Spinal cord (tissue), 10 donors: Measurements from ENCODE around the gene NLRP6. TPM values are rescaled to one million over a fixed set of nuclear protein-coding genes. Genes with fewer than 3 reads are reported as not detected.
"Not testable (repeated sequence)": the region's sequence is repeated elsewhere in the genome, so short reads cannot be mapped to it uniquely, and the experiment has no call there.

Experiments used
- DNase-seq, 6 donors: peaks; one replicate each; pipeline versions ENCODE4 v3.0.0 to v3.0.0-alpha.2; 2013 to 2015; ENCODE audit warnings: low spot score in 6 of 6, low read depth in 4 of 6
- H3K27ac ChIP-seq: one replicate; pipeline ENCODE4 v1.5.1; 2013; ENCODE audit warnings: low read depth, low read length, control low read depth
- H3K27me3 ChIP-seq: one replicate; pipeline ENCODE4 v1.6.1; 2013; ENCODE audit warnings: low read length; ENCODE audit not compliant: control insufficient read depth, insufficient read depth
- H3K36me3 ChIP-seq: one replicate; pipeline ENCODE4 v1.6.1; 2013; ENCODE audit warnings: low read length; ENCODE audit not compliant: control insufficient read depth, insufficient read depth
- H3K4me1 ChIP-seq: one replicate; pipeline ENCODE4 v1.6.1; 2013; ENCODE audit warnings: low read length; ENCODE audit not compliant: control insufficient read depth, insufficient read depth
- H3K4me3 ChIP-seq: one replicate; pipeline ENCODE4 v1.5.1; 2013; ENCODE audit warnings: low read depth, low read length, control low read depth
- H3K9me3 ChIP-seq: one replicate; pipeline ENCODE4 v1.6.1; 2013; ENCODE audit warnings: low read length; ENCODE audit not compliant: control insufficient read depth, insufficient read depth
- WGBS: methylation state at CpG from one replicate; pipeline ENCODE4 v1.1.5; 2013; ENCODE audit warnings: missing lambda C conversion rate; ENCODE audit not compliant: insufficient coverage; 5-methylcytosine and 5-hydroxymethylcytosine counted together
- polyA plus RNA-seq, 2 donors: library from polyadenylated mRNA; unstranded; fragments of 120-200 nt; gene quantifications; one replicate each; pipeline ENCODE4 v1.2.1, GENCODE V29; 2013; ENCODE audit not compliant: insufficient read length in 2 of 2
- total RNA-seq, 2 donors: library from RNA; depleted of rRNA in 1 of 2; stranded (reverse); fragments of 120-200 nt in 1 of 2; fragments of >200 nt in 1 of 2; gene quantifications; one replicate each; pipeline versions ENCODE4 v1.2.3 to v1.2.4, GENCODE V29; 2013 to 2014
- donor health status: healthy.

The NLRP6 gene
- total and polyA plus RNA-seq, 4 donors, result not detected

- Histone ChIP-seq H3K4me1 (peaks cover 16% of the 10 kb centered on the region), H3K27me3 (peaks cover 51% of the 10 kb centered on the region), H3K36me3 (peaks cover 12% of the 10 kb centered on the region)
- H3K4me3 ChIP-seq, DNase-seq, H3K27ac ChIP-seq, H3K9me3 ChIP-seq: not testable (repeated sequence)
- WGBS, result 89% methylated on average over 23 of the region's 27 CpGs
These were observed 9.0 kb downstream of the NLRP6 start for GRCh38 chr11:286977-287820.

GRCh38 chr11:287821-288477 lies 9.7 kb downstream of the NLRP6 start:
- peak in 1 of 6 donors; percentile 4 for DNase-seq
- Histone ChIP-seq H3K27me3 (peaks cover 44% of the 10 kb centered on the region), H3K27ac (no peak overlapping the region), H3K36me3 (peaks cover 15% of the 10 kb centered on the region), H3K4me1 (peaks cover 16% of the 10 kb centered on the region), H3K4me3 (peak overlapping the region; percentile 37), H3K9me3 (no peaks in the 10 kb centered on the region)
- 18% methylated on average over 41 of the region's 41 CpGs for WGBS

DNA sequence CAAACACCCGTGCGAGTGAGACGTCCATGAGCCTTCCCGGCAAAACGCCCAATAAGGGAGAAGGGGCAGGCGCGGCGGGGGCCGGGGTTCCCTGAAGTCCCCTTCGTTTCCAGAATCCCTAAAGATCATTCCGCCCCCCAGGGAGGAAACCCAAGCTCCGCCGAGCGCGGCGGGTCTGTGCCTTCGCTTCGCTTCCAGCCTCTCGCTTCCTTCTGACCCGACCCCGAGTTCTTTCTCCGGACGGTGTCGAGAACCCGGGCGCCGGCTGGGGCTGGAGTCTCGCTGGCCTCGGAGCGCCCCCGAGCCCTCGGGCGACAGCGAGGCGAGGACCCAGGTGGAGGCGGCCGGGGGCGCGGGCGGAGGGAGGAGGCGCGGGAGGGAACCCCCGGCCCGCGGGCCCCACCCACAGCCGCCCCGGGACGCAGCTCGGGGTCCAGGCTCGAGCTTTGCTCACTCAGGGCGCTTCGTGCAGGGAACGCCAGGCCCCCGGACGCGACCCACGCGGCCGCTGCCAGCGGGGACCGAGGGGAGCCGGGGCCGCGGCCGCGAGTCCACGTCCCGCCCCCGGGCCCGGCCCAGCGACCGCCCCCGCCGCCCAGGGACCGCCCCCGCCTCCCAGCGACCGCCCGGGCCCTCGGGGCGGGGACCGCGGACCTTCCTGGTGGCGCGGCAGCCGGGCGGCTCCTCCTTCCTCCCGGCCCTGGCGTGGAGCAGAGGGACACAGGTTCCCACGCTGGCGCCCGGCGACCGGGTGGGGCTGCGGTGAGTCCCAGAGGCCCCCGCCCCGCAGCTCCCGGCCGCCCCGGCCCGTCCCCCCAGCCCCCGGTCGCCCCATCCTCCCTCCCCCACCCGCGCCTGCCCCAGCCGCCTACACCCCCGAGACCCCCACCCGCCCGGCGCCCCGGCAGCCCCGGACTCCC lies 10.5 kb downstream of the NLRP6 start, which contains the start of gene PGGHG:
Gene PGGHG (plus strand): TSS at position 649 of the 920 bp plus-strand sequence. CDS start 691 bp downstream, outside the sequence.
- peaks cover 15% of the 10 kb centered on the region for H3K36me3 ChIP-seq
- peak in 2 of 6 donors; percentile 2 to 53 for DNase-seq
- peak within 1 kb of the TSS; percentile 37 for H3K4me3 ChIP-seq
- peaks cover 16% of the 10 kb centered on the region for H3K4me1 ChIP-seq
- H3K27me3 ChIP-seq, result peaks cover 40% of the 10 kb centered on the region
- no peaks in the 10 kb centered on the region for H3K9me3 ChIP-seq
- no peak within 1 kb of the TSS for H3K27ac ChIP-seq
- under 1% methylated on average over 89 of the region's 112 CpGs for WGBS

DNA sequence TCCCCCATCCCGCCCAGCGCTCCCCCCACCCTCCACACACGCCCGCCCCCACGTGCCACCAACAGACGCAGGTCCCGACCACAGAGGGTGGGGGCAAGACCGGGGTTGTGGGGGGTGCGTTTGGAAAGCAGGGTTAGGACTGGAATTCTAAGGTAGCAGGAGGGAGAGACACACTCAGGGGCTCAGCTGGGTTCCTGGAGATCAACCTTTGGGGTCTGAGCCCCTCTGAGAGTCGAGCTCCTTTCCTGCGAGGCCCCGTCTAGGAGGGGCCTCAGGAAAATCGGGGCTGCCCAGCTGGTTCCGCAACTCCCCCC lies 11.1 kb downstream of the NLRP6 start:
- 28% methylated on average over 6 of the region's 14 CpGs for WGBS
- peaks cover 34% of the 10 kb centered on the region for H3K27me3 ChIP-seq
- no peak for DNase-seq
- peaks cover 16% of the 10 kb centered on the region for H3K4me1 ChIP-seq
- H3K9me3 ChIP-seq, result no peaks in the 10 kb centered on the region
- H3K36me3 ChIP-seq, result peaks cover 15% of the 10 kb centered on the region
- no peak overlapping the region for H3K4me3 ChIP-seq
- H3K27ac ChIP-seq, result no peak overlapping the region

GRCh38 chr11:289712-290620 lies 11.8 kb downstream of the NLRP6 start:
- Histone ChIP-seq H3K4me1 (peaks cover 16% of the 10 kb centered on the region), H3K27ac (no peak overlapping the region), H3K27me3 (peaks cover 33% of the 10 kb centered on the region), H3K36me3 (peaks cover 19% of the 10 kb centered on the region), H3K9me3 (no peaks in the 10 kb centered on the region), H3K4me3 (no peak overlapping the region)
- no peak for DNase-seq
- WGBS, result 81% methylated on average over 47 of the region's 48 CpGs

DNA sequence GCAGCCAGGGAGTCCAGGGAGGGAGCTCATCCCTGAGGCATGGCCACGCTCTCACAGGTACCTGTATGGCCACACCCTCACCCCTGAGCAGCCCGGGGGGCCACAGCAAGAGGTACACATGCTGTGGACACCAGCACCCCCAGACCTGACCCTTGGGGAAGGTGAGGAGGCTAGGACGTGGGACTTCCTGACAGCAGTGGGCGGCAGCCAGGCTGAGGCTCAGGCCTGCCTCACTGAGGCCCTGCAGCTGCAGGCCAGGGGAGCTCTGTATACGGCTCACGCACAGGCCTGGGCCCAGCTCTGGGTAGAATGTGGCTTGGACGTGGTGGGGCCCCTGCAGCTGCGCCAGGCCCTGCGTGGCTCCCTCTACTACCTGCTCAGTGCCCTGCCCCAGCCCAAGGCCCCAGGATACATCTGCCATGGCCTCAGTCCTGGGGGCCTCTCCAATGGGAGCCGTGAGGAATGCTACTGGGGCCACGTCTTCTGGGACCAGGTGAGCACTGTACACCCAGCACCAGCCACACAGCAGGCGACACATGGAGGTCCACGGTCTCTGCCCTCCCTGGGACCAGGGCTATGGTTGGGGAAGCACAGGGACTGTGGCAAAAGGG lies 12.5 kb downstream of the NLRP6 start:
- Histone ChIP-seq H3K36me3 (peaks cover 19% of the 10 kb centered on the region), H3K27me3 (peaks cover 31% of the 10 kb centered on the region), H3K9me3 (no peaks in the 10 kb centered on the region), H3K27ac (no peak overlapping the region), H3K4me1 (peaks cover 16% of the 10 kb centered on the region), H3K4me3 (no peak overlapping the region)
- DNase-seq, result no peak
- WGBS, result 84% methylated on average over 13 of the region's 13 CpGs

DNA sequence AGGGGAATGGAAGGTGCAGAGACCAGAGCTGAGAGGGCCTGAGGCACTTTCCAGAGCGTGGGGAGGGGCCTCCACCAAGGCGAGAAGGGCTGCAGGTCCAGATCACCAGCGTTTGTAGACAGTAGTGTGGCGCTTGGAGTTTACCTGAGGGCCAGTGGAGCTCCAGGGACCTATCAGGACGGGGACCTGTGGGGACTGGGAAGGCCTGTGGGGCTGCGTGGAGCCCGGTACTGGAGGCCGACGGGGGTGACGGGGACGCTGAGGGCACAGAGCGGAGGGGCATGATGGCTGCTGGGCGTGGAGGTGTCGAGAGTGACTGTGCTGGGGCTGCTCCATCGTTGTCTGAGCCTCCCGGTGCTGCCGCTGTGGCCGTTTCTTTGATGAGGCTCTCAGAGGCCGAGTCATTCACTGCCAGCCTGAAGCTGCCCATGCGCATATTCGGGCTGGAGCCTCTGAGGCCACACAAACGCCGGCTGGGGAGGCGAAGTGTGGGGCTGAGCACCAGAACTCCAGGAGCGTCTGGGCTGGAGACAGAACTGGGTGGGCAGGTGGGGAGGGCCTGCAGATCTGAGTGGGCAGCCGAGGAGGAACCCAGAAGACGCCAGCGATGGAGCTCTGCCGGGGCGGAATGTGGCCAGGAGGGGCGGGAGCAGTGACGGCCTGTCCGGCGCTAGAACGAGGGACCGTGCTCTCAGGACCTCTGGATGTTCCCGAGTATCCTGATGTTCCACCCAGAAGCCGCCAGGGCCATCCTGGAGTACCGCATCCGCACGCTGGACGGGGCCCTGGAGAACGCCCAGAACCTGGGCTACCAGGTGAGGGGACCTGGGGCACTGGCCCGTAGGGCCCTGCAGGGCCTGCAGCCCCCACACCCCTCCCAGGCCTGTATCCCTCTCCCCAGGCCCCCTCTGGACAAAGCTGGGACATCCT lies 13.3 kb downstream of the NLRP6 start:
- DNase-seq, result no peak
- 67% methylated on average over 44 of the region's 44 CpGs for WGBS
- Histone ChIP-seq H3K36me3 (peaks cover 19% of the 10 kb centered on the region), H3K27ac (no peak overlapping the region), H3K9me3 (no peaks in the 10 kb centered on the region), H3K4me3 (no peak overlapping the region), H3K27me3 (peaks cover 23% of the 10 kb centered on the region), H3K4me1 (peaks cover 16% of the 10 kb centered on the region)
